ENCODE data around the gene SNCAIP.

SNCAIP gene

GRCh38 chr5:122321921-122322320, 9.9 kb downstream of the SNCAIP start:
- Histone ChIP-seq H4K20me1 (ENCODE audit: insufficient read depth, low read length) (no peaks in the 10 kb centered on the region), H3K27me3 (ENCODE audit: insufficient read depth, low read length) (no peaks in the 10 kb centered on the region), H3K9ac (ENCODE audit: low read length) (peak overlapping the region; percentile 10; the same call in 1 of the 2 replicates), H3K36me3 (ENCODE audit: insufficient read depth, low read length) (no peaks in the 10 kb centered on the region), H2AFZ (ENCODE audit: low read length) (no peak overlapping the region), H3K4me1 (ENCODE audit: insufficient read depth, low read length, severe bottlenecking) (peaks cover 58% of the 10 kb centered on the region), H3F3A (ENCODE audit: insufficient read depth, low read length) (no peaks in the 10 kb centered on the region), H3K9me2 (ENCODE audit: low read depth, low read length) (no peaks in the 10 kb centered on the region), H3K9me3 (ENCODE audit: low read length) (no peaks in the 10 kb centered on the region), H3K4me2 (ENCODE audit: low read length) (no peak overlapping the region), H3K27ac (ENCODE audit: low read depth, low read length, poor library complexity, severe bottlenecking) (peak overlapping the region; percentile 88), H3K4me3 (ENCODE audit: low read depth, low read length, poor library complexity, severe bottlenecking) (peak overlapping the region; percentile 7), H3K79me2 (ENCODE audit: insufficient read depth, low read length) (no peaks in the 10 kb centered on the region)
- TF ChIP-seq EZH2 (IDR thresholded peaks at IDR 0.05; ENCODE audit: borderline replicate concordance, low read length): no peak
- no peak for TF ChIP-seq CTCF (IDR thresholded peaks at IDR 0.05; ENCODE audit: low read length)

DNA sequence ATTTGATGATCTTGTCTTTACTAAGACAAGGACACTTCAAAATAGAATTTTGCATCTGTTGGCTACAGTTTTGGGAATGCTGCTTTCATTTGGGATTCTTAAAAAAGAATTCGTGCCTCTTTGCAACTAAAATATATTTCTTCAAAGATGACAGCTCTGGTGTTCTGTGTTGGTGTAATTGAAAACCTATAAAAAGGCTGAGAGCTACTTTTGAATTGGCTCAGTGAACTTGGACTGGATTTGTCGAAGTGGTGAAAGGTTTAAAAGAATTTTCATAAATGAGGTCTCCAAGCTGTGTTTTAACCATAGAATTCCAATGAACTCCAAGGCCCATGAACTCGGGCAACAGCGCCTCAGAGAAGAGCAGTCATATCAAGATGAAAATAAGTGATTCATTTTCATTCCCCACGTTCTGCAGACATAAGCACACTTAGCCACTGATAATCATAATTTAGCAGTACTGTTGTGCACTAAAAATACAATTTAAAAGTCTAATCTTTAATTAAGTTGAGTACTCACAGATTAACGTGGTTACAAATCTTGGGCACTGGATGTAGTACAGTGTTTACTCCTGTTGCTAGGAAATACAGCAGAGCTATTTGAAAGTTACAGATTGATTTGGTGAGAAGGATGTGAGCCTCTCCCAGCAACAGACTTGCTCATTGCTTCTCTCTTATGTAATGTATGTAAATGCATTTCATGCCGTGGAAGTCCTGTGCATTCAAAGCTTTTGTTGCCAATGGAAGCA, 10.9 kb downstream of the SNCAIP start:
- Histone ChIP-seq H3K27ac (ENCODE audit: low read depth, low read length, poor library complexity, severe bottlenecking) (peak overlapping the region; percentile 88), H3K4me2 (ENCODE audit: low read length) (peak overlapping the region; percentile 35), H3K79me2 (ENCODE audit: insufficient read depth, low read length) (no peaks in the 10 kb centered on the region), H3F3A (ENCODE audit: insufficient read depth, low read length) (no peaks in the 10 kb centered on the region), H3K27me3 (ENCODE audit: insufficient read depth, low read length) (no peaks in the 10 kb centered on the region), H3K9me3 (ENCODE audit: low read length) (no peaks in the 10 kb centered on the region), H3K4me3 (ENCODE audit: low read depth, low read length, poor library complexity, severe bottlenecking) (peak overlapping the region; percentile 37), H3K9me2 (ENCODE audit: low read depth, low read length) (no peaks in the 10 kb centered on the region), H3K4me1 (ENCODE audit: insufficient read depth, low read length, severe bottlenecking) (peaks cover 48% of the 10 kb centered on the region), H3K9ac (ENCODE audit: low read length) (peak overlapping the region; percentile 38; the same call in 1 of the 2 replicates), H4K20me1 (ENCODE audit: insufficient read depth, low read length) (no peaks in the 10 kb centered on the region), H2AFZ (ENCODE audit: low read length) (no peak overlapping the region), H3K36me3 (ENCODE audit: insufficient read depth, low read length) (no peaks in the 10 kb centered on the region)
- TF ChIP-seq EZH2 (IDR thresholded peaks at IDR 0.05; ENCODE audit: borderline replicate concordance, low read length): no peak
- TF ChIP-seq CTCF (IDR thresholded peaks at IDR 0.05; ENCODE audit: low read length): no peak

DNA sequence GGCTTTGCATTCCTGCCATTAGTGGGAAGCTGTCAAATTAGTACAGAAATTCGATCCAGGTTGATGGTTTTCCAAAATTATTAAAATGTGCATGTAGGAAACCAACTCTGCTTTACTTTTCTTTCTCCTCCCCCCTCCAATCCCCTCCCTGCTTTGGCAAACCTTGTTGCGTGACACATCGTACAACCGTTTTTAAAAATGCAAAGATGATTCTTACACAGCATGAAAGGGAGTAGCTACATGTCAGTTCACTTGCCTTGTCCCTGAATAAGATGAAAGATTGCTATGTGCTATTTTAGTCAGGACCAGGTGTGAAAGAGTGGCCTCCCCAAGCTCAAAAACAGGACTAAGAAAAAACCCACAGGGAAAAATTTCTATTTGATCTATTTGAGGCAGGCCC, 11.7 kb downstream of the SNCAIP start:
- Histone ChIP-seq H3K27ac (ENCODE audit: low read depth, low read length, poor library complexity, severe bottlenecking) (peak overlapping the region; percentile 88), H3K36me3 (ENCODE audit: insufficient read depth, low read length) (no peaks in the 10 kb centered on the region), H2AFZ (ENCODE audit: low read length) (no peak overlapping the region), H3K9me3 (ENCODE audit: low read length) (no peaks in the 10 kb centered on the region), H3K9ac (ENCODE audit: low read length) (peak overlapping the region; percentile 38; the same call in 1 of the 2 replicates), H3K4me2 (ENCODE audit: low read length) (peak overlapping the region; percentile 35; the same call in 1 of the 2 replicates), H3K4me1 (ENCODE audit: insufficient read depth, low read length, severe bottlenecking) (peaks cover 42% of the 10 kb centered on the region), H3K27me3 (ENCODE audit: insufficient read depth, low read length) (no peaks in the 10 kb centered on the region), H3F3A (ENCODE audit: insufficient read depth, low read length) (no peaks in the 10 kb centered on the region), H3K4me3 (ENCODE audit: low read depth, low read length, poor library complexity, severe bottlenecking) (peak overlapping the region; percentile 37), H3K9me2 (ENCODE audit: low read depth, low read length) (no peaks in the 10 kb centered on the region), H4K20me1 (ENCODE audit: insufficient read depth, low read length) (no peaks in the 10 kb centered on the region), H3K79me2 (ENCODE audit: insufficient read depth, low read length) (no peaks in the 10 kb centered on the region)
- TF ChIP-seq CTCF (IDR thresholded peaks at IDR 0.05; ENCODE audit: low read length) (no peak), EZH2 (IDR thresholded peaks at IDR 0.05; ENCODE audit: borderline replicate concordance, low read length) (no peak)

All from OCI-LY1 (cell line).